Activated CD8-positive, alpha-beta T cell treated with anti-CD3 and anti-CD28 coated beads for 36 hours (primary cell): ENCODE data around the gene NLK. TPM values are rescaled to one million over a fixed set of nuclear protein-coding genes. Genes with fewer than 3 reads are reported as not detected.

ENCODE experiments used
- ATAC-seq: fragments of 200-7000 bp; cut with Tn5 transposase; one replicate; pipeline ENCODE4 v1.10.0; 2021; ENCODE audit warnings: mild to moderate bottlenecking, moderate library complexity
- CTCF ChIA-PET: fragments of 350-600 bp; sonication (Branson Sonifier 250); formaldehyde crosslinking; loops from one replicate; lab custom pipeline; 2021; ENCODE audit warnings: antibody characterized with exemption; lab: Charles Lee
- POLR2A ChIA-PET: fragments of 350-600 bp; sonication (Branson Sonifier 250); formaldehyde crosslinking; loops from one replicate; lab custom pipeline; 2021; ENCODE audit warnings: antibody characterized with exemption; lab: Charles Lee
- DNase-seq: peaks from one replicate; pipeline ENCODE4 v3.0.0-alpha.2; 2020
- H3K27ac Mint-ChIP-seq: one replicate; pipeline ENCODE4 v1.8.0; 2021; ENCODE audit warnings: mild to moderate bottlenecking, mixed read lengths
- H3K27me3 Mint-ChIP-seq: one replicate; pipeline ENCODE4 v1.8.0; 2021; ENCODE audit warnings: mixed read lengths
- H3K36me3 Mint-ChIP-seq: one replicate; pipeline ENCODE4 v1.8.0; 2021; ENCODE audit warnings: low read depth, mixed read lengths
- H3K4me1 Mint-ChIP-seq: one replicate; pipeline ENCODE4 v1.8.0; 2021; ENCODE audit warnings: low read depth, mixed read lengths
- H3K4me3 Mint-ChIP-seq: one replicate; pipeline ENCODE4 v1.8.0; 2021; ENCODE audit warnings: mild to moderate bottlenecking, moderate library complexity, mixed read lengths
- H3K9me3 Mint-ChIP-seq: one replicate; pipeline ENCODE4 v1.8.0; 2021; ENCODE audit warnings: mixed read lengths
- CTCF ChIP-seq: fragments of 200-600 bp; IDR thresholded peaks from one replicate; pipeline ENCODE4 v1.8.0; 2022; ENCODE audit warnings: antibody characterized with exemption, mild to moderate bottlenecking
- intact Hi-C: fragments of 100-400 bp; cut with micrococcal nuclease; formaldehyde crosslinking; loops from one replicate; pipeline ENCODE4 v1.10.0; 2022
- total RNA-seq, 2 experiments: library from RNA; stranded (reverse); gene quantifications; one replicate each; pipeline ENCODE4 v1.2.3, GENCODE V29; 2021

NLK gene
- total RNA-seq, 2 experiments from 2014 or later = 7.3 to 7.8 TPM

GRCh38 chr17:28216528-28216927 is 174.1 kb downstream of the NLK start:
- TF ChIP-seq CTCF = no peak
- peak; percentile 53 for ATAC-seq
- peaks cover under 1% of the 10 kb centered on the region for H3K27me3 Mint-ChIP-seq

GRCh38 chr17:28219771-28220170 is 177.3 kb downstream of the NLK start:
- TF ChIP-seq CTCF = no peak
- no peak overlapping the region for H3K27ac Mint-ChIP-seq
- no peaks in the 10 kb centered on the region for H3K36me3 Mint-ChIP-seq
- no peaks in the 10 kb centered on the region for H3K9me3 Mint-ChIP-seq
- intact Hi-C loops = no loop called here
- DNase-seq (no peak), ATAC-seq (no peak)
- ChIA-PET CTCF (interaction anchor here (1.1 kb wide), 1 partner anchor 32 kb away, joined by 3 read pairs; no protein-coding TSS in a partner anchor), POLR2A (interaction anchor here (0.7 kb wide), 1 partner anchor 44 kb away, joined by 3 read pairs; no protein-coding TSS in a partner anchor)
- peaks cover 9% of the 10 kb centered on the region for H3K4me1 Mint-ChIP-seq
- H3K27me3 Mint-ChIP-seq = no peaks in the 10 kb centered on the region
- H3K4me3 Mint-ChIP-seq = no peak overlapping the region

More at GRCh38 chr17:28216528-28216927, 174.1 kb downstream of the NLK start:
- no peaks in the 10 kb centered on the region for H3K36me3 Mint-ChIP-seq
- ChIA-PET CTCF (interaction anchor here (1.9 kb wide), 1 partner anchor 35 kb away, joined by 5 read pairs; no protein-coding TSS in a partner anchor), POLR2A (interaction anchor here (0.6 kb wide), 1 partner anchor 44 kb away, joined by 3 read pairs; no protein-coding TSS in a partner anchor)
- peak; percentile 15 for DNase-seq
- intact Hi-C loops = no loop called here
- H3K27ac Mint-ChIP-seq = no peak overlapping the region
- H3K9me3 Mint-ChIP-seq = no peaks in the 10 kb centered on the region
- no peak overlapping the region for H3K4me3 Mint-ChIP-seq
- H3K4me1 Mint-ChIP-seq = peaks cover 9% of the 10 kb centered on the region

GRCh38 chr17:28221751-28222414 is 179.4 kb downstream of the NLK start:
- DNase-seq (no peak), ATAC-seq (no peak)
- Mint-ChIP-seq H3K27ac (no peak overlapping the region), H3K9me3 (no peaks in the 10 kb centered on the region), H3K36me3 (no peaks in the 10 kb centered on the region), H3K4me3 (no peak overlapping the region), H3K4me1 (no peaks in the 10 kb centered on the region), H3K27me3 (peaks cover 9% of the 10 kb centered on the region)
- intact Hi-C loops = no loop called here
- no peak for TF ChIP-seq CTCF
- CTCF ChIA-PET = interaction anchor here (1.5 kb wide), 1 partner anchor 328 kb away, joined by 3 read pairs; no protein-coding TSS in a partner anchor
- POLR2A ChIA-PET = no interaction called here

DNA sequence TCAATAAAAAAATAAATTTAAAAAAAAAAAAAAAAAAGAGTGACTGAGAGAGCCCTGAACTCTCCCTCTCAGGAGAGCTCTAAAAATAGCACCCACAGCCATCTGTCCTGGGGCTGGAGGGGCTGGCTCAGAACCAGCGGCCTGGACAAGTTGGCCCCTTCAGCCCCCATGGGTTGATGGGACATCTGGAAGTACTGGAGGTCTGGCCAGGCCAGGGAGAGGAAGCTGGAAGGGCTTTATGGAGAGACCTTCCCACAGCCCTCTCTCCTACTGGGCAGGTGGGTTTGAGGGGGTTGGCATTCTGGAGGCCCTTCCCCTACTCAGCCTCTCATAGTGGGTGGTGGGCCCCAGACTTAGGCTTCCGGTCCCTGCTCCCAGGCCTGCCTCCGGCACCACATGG is 182.8 kb downstream of the NLK start:
- no peak for DNase-seq
- Mint-ChIP-seq H3K27me3 (peaks cover 34% of the 10 kb centered on the region), H3K9me3 (no peaks in the 10 kb centered on the region), H3K27ac (no peak overlapping the region), H3K4me3 (no peak overlapping the region), H3K36me3 (no peaks in the 10 kb centered on the region), H3K4me1 (peaks cover 9% of the 10 kb centered on the region)
- no peak for TF ChIP-seq CTCF
- ChIA-PET CTCF (no interaction called here), POLR2A (no interaction called here)
- intact Hi-C loops = no loop called here
- no peak for ATAC-seq

DNA sequence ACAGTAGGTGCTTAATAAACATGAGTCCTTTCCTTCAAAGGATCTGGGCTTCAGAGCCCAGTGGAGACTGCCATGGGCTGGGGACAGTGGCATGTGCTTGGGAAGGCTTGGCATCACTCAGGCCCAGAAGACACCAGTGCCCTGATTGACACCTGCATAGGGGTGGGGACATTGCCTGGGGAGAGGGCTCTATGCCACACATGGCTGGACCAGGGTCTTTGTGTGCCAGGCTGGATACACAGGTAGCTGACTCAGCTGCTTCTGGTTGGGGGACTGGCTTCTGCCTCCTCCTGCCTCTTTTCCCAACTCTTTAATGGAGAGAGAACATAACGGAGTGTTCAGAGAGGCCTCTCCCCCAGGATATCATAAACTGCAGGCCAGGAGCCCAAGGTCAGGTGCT is 183.4 kb downstream of the NLK start:
- intact Hi-C loops = no loop called here
- Mint-ChIP-seq H3K4me3 (no peak overlapping the region), H3K27me3 (peaks cover 38% of the 10 kb centered on the region), H3K9me3 (no peaks in the 10 kb centered on the region), H3K36me3 (no peaks in the 10 kb centered on the region), H3K4me1 (peaks cover 9% of the 10 kb centered on the region), H3K27ac (no peak overlapping the region)
- DNase-seq (no peak), ATAC-seq (no peak)
- no peak for TF ChIP-seq CTCF
- CTCF ChIA-PET = interaction anchor here (1.5 kb wide), 1 partner anchor 26 kb away, joined by 5 read pairs; no protein-coding TSS in a partner anchor
- POLR2A ChIA-PET = no interaction called here
